Measurements from ENCODE around the gene POP5. TPM values are rescaled to one million over a fixed set of nuclear protein-coding genes. Genes with fewer than 3 reads are reported as not detected.
"Not testable (repeated sequence)": the region's sequence is repeated elsewhere in the genome, so short reads cannot be mapped to it uniquely, and the experiment has no call there.

Gene POP5
- total RNA-seq, 1 donor from 2014 or later = 67.6 TPM

DNA sequence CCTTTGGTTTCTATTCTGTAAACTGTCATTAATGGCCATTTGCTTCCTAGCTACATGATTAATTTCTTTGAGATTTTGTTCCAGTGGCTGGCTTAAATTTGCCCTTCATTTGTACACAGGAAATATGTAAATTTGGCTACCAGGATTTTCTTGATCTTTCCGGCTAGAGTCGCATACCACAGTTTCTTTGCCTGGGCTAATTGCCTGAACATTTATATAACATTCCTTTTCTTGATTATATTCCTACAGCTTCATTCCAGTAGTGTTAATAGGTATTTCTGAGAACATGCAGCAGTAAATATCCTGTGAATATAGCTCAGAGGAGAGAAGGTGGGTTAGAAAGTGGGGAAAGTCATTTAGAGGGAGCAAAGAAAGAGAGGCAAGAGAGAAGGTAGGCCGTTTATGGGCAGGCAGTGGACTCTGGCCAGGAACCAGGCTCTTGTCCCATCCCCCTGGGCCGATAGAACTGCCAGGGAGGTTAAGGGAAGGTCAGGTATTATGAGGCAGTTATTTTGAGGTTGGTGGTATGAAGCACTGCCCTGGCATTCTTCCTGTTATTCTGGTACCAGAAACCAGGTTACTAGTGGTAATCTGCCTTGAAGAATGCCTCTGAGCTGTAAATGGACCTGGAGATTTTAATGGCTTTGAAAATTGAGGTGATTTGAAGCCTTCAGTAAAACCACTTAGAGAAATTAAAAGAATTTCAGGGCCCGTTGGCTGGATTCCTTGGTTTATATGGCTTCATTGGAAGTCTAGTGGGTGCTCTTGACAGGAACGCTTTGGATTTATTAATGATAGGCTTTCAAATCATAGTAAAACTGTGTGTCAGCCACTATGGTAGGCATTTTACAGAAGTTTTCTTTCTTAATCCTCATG is 42.7 kb downstream of the POP5 start:
- intact Hi-C loops (cut with micrococcal nuclease) = loop anchor here (5.0 kb wide), 1 partner anchor 364 kb away; the partner anchor contains the start of gene SPPL3

DNA sequence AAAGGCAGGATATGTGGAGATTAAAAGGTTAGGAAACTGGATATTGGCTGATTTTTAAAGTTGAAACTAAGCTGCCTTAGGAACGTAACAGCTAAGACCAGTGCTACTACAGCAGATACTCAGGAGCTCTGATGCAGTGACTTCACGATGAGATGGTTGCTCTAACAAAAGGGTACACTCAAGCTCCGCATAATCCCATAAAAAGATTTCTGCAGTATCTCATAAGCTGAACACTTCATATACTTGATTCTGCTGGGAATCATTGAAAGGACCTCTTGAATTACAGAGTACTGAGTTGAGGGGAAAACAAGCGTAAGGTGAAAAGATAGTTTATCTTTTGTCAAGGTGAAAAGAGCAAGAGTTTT is 43.4 kb downstream of the POP5 start:
- intact Hi-C loops (cut with micrococcal nuclease) = loop anchor here (1.0 to 5.0 kb wide), 2 partner anchors 9 to 364 kb away; partner anchors contain the start of genes COQ5 and SPPL3

DNA sequence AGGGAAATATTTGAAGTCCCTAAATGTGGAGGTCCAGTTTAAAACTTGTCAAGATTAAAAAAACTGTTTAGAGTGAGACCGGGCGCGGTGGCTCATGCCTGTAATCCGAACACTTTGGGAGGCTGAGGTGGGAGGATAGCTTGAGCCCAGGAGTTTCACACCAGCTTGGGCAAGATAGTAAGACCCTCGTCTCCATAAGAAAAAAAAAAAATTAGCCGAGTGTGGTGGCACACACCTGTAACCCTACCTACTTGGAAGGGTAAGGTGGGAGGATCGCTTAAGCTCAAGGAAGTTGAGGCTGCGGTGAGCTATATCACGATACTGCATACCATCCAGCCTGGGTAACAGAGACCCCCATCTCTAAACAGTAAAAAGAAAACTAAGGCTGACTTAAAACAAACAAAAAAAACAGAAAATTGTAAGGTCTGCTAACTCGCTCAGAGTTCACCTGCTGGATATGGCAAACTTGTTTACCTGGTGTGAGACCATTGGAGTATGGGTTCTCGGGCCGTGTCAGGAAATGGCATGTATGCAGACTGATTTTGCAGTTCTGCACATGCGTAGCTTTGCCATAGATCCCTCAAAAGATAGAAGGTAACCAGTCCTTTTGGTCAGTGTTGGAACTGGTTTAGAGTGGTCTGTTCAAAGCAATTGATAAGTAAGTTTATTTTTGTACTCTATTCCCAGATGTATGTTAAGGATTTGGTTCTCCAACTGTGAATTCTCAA is 45.0 kb downstream of the POP5 start:
- intact Hi-C loops (cut with micrococcal nuclease) = loop anchor here (5.0 kb wide), 1 partner anchor 366 kb away; the partner anchor contains the start of gene SPPL3

DNA sequence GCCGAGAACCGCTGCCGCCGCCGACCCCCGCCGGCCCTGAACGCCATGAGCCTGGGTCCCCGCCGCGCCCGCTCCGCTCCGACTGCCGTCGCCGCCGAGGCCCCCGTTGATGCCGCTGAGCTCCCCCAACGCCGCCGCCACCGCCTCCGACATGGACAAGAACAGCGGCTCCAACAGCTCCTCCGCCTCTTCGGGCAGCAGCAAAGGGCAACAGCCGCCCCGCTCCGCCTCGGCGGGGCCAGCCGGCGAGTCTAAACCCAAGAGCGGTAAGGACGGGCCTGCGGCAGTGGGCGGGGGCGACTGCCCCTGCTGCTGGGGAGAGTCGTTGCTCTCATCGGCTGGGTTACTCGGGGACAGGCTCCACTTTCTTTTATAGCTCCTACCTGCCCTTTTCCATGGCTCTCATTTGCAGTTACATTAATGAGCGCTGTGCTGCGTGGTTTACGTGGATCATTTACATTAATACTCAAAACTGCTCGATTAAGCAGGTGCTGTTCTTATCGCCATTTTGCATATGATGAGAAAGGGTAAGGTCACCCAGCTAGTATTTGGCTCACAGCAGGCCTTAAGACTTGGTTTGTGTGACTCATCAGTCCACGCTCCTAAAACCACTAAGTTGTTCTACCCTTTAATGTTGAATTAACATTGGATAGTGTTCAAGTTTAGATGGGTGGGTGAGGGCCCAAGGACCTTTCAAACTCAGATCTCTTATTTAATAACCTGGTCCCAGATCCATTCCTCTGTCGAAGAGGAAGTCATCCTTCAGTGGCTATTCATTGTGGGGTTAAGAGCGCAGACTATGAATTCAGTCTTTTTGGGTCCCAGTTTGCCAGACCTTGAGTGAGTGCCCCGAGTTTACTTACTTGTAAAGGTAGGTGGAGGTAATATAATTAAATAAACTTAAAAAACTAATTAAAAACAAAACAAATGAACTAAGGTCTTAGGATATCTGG is 46.2 kb downstream of the POP5 start:
- intact Hi-C loops (cut with micrococcal nuclease) = loop anchor here (1.0 to 5.0 kb wide), 8 partner anchors 39 to 481 kb away; partner anchors contain the start of genes C12orf43, COX6A1, DYNLL1 and MLEC

DNA sequence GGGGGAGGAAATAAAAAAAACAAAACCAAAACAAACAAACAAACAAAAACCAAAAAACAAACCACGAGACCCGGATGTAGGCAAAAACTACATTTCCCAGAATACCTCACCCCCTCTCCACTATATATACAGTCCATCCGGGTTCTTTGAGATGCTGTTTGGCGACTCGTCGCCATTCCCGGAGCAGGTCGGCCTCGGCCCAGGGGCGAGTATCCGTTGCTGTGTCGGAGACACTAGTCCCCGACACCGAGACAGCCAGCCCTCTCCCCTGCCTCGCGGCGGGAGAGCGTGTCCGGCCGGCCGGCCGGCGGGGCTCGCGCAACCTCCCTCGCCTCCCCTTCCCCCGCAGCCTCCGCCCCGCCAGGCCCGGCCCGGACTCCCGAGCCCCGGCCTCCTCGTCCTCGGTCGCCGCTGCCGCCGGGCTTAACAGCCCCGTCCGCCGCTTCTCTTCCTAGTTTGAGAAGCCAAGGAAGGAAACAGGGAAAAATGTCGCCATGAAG is 46.9 kb downstream of the POP5 start, which contains the start of gene RNF10:
TSS of gene RNF10 (plus strand) at position 154 of the 500 bp plus-strand sequence. CDS start 456 bp downstream, outside the sequence.
- intact Hi-C loops (cut with micrococcal nuclease) = loop anchor here (1.0 to 2.0 kb wide), 7 partner anchors 38 to 482 kb away; partner anchors contain the start of genes C12orf43, COX6A1, DYNLL1 and MLEC

DNA sequence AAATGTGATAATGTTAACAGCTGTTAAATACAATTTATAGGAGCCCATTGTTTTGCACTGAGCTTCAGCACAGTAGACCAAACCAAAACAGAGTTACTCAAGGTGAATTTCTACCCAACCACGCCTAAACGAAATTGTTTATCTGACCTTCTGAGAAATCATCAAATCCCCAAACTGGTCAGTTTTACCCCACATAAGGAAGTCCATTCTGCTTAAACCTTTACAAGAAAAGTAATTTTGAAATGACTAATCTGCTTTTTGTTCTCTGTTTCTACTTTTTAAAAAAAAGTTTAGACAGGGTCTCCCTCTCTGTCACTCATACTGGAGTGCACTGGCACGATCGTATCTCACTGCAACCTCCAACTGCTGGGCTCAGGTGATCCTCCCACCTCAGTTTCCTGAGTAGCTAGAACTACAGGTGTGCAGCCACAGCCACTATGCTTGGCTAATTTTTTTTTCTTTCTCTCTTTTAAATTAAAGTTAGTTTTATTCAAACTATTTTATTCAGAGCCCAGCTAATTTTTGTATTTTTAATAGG is 48.4 kb downstream of the POP5 start:
- intact Hi-C loops (cut with micrococcal nuclease) = no loop called here

DNA sequence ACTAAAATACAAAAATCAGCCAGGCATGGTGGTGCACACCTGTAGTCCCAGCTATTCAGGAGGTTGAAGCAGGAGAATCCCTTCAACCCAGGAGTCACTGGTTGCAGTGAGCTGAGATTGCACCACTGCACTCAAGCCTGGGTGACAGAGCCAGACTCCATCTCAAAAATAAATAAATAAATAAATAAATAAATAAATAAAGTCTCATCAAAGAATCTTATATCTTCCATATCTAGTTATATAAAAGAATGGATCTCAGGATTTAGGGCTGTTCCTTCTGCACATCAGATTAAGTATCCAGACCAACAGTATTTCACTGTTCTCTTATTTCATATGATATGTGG is 50.8 kb downstream of the POP5 start:
- intact Hi-C loops (cut with micrococcal nuclease) = not testable (repeated sequence)

DNA sequence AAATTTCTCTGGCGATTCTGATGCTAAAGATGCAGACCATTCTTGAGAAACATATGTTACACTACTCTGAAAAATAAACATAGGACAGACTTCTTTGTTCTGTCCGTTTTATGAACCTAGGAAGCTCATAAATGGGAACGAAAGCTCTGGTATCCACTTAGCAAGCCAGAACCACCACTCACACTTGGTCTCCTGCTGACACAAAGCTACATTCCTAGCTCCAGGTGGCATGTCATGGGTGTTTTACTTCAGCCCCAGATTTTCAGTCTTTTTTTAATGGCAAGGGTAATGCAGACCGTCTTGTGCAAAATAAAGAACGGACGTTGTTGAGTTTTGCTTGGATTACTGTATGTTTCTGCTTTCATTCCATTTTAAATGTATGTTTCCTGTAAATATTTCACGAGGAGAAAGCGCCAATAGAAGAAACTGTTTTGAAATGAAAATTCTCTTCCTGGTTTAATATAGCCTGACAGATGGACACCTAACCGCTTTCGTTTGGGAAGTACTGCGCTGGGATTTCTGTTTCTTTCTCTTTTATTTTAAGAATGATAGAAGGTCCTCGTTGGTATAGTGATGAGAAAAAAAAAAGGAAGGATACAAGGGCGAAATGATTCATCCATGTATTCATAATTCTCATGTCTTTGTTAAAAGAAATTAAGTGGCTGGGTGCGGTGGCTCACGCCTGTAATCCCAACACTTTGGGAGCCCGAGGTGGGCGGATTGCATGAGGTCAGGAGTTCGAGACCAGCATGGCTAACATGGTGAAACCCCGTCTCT is 51.4 kb downstream of the POP5 start:
- intact Hi-C loops (cut with micrococcal nuclease) = loop anchor here (1.0 to 2.0 kb wide), 6 partner anchors 7 to 767 kb away; partner anchors contain the start of genes C12orf43, CAMKK2, COX6A1 and DYNLL1

DNA sequence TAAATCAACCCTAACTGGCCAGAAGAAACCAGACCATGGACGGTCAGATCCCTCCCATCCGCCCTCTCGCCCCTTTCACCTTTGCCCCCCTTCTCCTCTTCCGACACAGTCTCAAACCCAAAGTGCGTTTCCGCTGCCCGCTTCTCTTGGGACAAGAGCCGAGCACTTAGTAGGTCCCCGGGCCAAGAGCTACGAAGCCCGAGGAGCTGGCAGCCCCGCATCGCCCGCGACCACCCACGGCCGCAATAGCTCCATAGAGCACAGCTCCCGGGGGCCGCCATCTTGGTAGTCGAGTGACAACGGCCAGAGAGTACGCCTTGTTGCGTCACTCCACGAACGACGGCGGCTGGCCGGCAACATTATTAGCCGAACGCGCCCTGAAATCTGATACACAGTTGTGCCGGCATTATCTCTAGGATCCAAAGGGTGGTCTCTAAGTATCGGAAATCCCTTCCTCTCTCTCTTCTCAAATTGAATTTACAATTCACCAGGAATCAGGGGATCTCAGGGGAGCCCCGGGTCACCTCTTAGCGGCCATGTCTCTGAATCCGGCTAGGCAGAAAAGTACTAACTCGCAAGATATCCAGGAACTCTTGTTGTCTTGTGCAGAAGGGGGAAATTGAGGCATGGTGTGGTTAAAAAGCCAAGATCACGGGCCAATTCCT is 52.2 kb downstream of the POP5 start, which contains the start of gene COQ5:
TSS of gene COQ5 (minus strand) at position 298 of the 665 bp plus-strand sequence. CDS start at position 281, 17 bp downstream.
- intact Hi-C loops (cut with micrococcal nuclease) = loop anchor here (1.0 to 2.0 kb wide), 6 partner anchors 8 to 768 kb away; partner anchors contain the start of genes C12orf43, CAMKK2, COX6A1 and DYNLL1

Other genes with a start within 250 kb of the POP5 start
- gene MSI1, start 212.2 kb downstream of the POP5 start, total RNA-seq = not detected in 2 replicates
- gene COX6A1, start 143.3 kb downstream of the POP5 start, total RNA-seq = 266 and 280 TPM in 2 replicates
- gene TRIAP1, start 135.0 kb downstream of the POP5 start, total RNA-seq = 41.4 and 41.5 TPM in 2 replicates
- gene GATC, start 135.0 kb downstream of the POP5 start, total RNA-seq = 31.3 and 37.3 TPM in 2 replicates
- 182 and 184 TPM in 2 replicates for gene SRSF9, start 111.7 kb downstream of the POP5 start, total RNA-seq
- 331 and 341 TPM in 2 replicates for gene DYNLL1, start 85.3 kb downstream of the POP5 start, total RNA-seq
- 26.3 and 29.0 TPM in 2 replicates for gene COQ5, start 52.2 kb downstream of the POP5 start, total RNA-seq
- gene RNF10, start 47.0 kb downstream of the POP5 start, total RNA-seq = 172 and 187 TPM in 2 replicates
- gene CABP1, start 59.2 kb upstream of the POP5 start, total RNA-seq = 0.29 and 0.32 TPM in 2 replicates
- gene MLEC, start 105.7 kb upstream of the POP5 start, total RNA-seq = 129 TPM in 2 replicates
- gene UNC119B, start 129.1 kb upstream of the POP5 start, total RNA-seq = 20.3 and 20.6 TPM in 2 replicates
- 12.6 and 13.7 TPM in 2 replicates for gene ACADS, start 144.4 kb upstream of the POP5 start, total RNA-seq

All from T-helper 1 cell treated with Interleukin-12 subunit alpha and Interleukin-12 subunit beta and Interleukin-4 antibody, amounts not matched to agents 30 ng/mL and 1 ng/mL, for 36 hours (primary cell).